Fibroblast of villous mesenchyme (primary cell): ENCODE measurements around the gene SMARCD2. TPM values are rescaled to one million over a fixed set of nuclear protein-coding genes. Genes with fewer than 3 reads are reported as not detected.
A peak's percentile ranks its signal among the peaks of the same experiment; 100 is the strongest.
"Not testable (repeated sequence)": the region's sequence is repeated elsewhere in the genome, so short reads cannot be mapped to it uniquely, and the experiment has no call there.

Experiments used
- DNase-seq: peaks from one replicate; pipeline ENCODE4 v3.0.0-alpha.2; 2010; ENCODE audit warnings: low read depth
- H3K4me3 ChIP-seq: 2 replicates; pipeline ENCODE4 v1.5.1; 2011; ENCODE audit warnings: low read depth, mild to moderate bottlenecking, low read length
- total RNA-seq: library from RNA; depleted of rRNA; stranded (reverse); fragments of >200 nt; gene quantifications from 2 replicates; pipeline ENCODE4 v1.2.3, GENCODE V29; 2012
- TF ChIP-seq, protein P1 (sequence below): IDR thresholded peaks from 2 replicates; pipeline ENCODE4 v1.5.1; 2012; ENCODE audit warnings: low read depth, mild to moderate bottlenecking, low read length; ENCODE audit not compliant: insufficient read depth

Gene SMARCD2
- total RNA-seq, 1 donor: 66.9 TPM

DNA sequence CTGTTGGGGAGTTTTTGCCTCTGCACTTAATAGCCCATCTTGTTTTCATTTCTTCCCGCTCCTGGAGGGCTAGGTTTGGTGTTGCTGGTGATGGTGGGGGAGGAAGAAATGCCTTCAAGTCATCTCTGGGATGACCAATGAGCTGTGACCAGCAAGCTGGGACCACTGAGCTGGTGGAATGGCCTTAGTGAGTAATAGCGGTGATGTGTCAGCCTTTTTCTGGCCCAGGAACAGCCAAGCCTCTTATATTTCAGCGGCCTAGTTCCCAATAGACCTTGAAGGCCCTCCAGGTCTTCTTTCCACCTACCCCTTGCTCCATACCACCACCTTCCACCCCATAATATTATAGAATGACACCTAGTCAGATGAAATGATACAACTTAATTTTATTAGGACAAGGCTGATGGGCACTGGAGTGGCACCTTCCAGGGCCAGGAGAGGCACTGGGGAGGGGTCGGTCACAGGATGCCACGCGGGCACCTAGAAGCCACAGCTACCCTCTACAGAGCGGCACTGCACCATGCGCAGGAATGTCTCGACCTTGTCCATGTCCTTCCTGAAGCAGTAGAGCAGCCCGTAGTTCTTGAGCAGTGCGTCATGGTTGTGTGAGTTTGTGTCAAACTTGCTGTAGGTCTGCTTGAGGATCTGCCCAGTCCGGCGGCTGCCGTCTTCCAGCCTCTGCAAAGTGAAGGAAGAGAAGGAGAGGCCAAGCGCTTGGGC is 29.3 kb upstream of the SMARCD2 start:
- H3K4me3 ChIP-seq, DNase-seq: not testable (repeated sequence)

DNA sequence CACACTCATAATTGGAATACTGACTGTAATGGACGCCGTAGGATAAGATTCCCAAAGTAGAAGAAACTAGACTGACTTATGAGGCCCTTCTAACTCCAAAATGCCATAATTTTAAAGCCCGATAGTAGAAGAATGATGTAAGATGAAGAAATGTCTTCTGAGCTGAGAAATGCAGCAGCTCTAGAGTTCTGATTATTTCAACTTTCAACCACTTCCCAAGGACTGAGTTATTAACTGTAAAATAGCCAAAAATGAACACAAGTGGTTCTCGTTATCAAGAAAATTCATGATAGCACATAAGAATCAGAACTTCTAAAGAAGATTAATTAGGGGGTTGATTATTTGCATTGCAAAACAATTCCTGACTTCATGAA is 27.8 kb upstream of the SMARCD2 start:
- H3K4me3 ChIP-seq, DNase-seq: not testable (repeated sequence)

DNA sequence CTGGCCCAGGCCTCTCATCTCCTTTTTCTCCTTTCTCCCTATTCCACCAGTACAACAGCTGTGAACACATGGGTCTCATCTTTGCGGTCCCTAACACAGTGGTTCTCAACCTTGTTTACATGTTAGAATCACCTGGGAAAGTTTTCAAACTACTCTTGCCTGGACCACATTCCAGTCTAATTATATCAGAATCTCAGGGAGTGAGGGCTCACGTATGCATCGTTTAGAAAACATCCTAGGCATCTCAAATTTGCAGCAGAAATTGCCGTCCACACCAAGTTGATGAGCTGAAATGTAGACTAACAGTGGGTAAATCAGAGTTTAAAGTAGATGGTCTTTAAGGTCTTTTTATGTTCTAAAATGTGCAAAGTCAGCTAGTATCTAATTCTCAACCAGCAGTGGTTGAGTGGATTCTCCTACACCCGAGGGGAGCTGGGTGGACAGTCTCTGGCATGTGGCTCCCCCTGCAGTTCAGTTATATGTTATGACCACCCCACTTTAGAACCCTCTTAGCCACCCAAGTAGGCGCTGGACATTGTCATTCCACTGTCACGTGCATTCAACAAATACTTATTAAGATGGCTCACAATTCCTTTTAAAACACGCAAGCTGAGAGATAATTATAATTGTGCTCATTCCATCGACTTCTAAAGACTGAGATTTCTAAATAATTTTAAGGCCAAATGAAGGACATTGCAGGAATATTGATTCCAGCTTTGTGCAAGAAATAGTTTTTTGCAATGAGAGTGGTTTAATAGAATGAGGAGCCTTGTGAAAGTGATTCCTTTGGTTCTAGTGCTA is 27.2 kb upstream of the SMARCD2 start:
- TF ChIP-seq, protein P1, sequence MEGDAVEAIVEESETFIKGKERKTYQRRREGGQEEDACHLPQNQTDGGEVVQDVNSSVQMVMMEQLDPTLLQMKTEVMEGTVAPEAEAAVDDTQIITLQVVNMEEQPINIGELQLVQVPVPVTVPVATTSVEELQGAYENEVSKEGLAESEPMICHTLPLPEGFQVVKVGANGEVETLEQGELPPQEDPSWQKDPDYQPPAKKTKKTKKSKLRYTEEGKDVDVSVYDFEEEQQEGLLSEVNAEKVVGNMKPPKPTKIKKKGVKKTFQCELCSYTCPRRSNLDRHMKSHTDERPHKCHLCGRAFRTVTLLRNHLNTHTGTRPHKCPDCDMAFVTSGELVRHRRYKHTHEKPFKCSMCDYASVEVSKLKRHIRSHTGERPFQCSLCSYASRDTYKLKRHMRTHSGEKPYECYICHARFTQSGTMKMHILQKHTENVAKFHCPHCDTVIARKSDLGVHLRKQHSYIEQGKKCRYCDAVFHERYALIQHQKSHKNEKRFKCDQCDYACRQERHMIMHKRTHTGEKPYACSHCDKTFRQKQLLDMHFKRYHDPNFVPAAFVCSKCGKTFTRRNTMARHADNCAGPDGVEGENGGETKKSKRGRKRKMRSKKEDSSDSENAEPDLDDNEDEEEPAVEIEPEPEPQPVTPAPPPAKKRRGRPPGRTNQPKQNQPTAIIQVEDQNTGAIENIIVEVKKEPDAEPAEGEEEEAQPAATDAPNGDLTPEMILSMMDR: peak; percentile 34
- DNase-seq, H3K4me3 ChIP-seq: not testable (repeated sequence)

DNA sequence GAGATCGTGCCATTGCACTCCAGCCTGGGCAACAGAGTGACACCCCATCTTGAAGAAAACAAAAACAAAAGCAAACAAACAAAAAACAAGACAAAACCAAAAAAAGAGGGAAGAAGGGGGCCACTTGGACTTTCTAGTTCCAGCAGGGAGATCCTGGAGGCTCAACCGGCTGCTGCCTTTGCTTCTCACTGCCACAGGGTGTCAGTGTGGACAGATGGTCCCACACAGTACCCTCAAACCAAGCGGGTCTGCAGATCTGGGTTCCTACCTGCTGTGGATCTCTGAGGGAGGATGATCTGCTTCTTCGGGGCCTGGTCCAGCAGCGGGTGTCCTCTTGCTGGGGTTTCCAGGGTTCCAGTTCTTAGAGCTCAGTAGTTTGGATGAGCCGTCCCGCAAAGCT is 24.1 kb upstream of the SMARCD2 start:
- TF ChIP-seq, protein P1: peak; percentile 18
- DNase-seq, H3K4me3 ChIP-seq: not testable (repeated sequence)

DNA sequence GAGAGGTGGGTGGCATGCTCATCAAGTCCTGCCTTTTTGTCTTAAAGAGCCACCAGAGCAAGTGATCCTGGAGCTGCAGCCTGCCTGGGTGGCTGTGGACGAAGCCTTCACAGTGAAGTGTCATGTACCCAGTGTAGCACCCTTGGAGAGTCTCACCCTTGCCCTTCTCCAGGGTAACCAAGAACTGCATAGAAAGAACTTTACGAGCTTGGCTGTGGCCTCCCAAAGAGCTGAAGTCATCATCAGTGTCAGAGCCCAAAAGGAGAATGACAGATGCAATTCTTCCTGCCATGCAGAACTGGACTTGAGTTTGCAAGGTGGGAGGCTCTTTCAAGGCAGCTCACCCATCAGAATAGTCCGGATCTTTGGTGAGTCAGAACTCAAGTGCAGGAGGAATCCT is 16.8 kb upstream of the SMARCD2 start:
- no peak overlapping the region for H3K4me3 ChIP-seq
- TF ChIP-seq, protein P1: no peak
- no peak for DNase-seq

DNA sequence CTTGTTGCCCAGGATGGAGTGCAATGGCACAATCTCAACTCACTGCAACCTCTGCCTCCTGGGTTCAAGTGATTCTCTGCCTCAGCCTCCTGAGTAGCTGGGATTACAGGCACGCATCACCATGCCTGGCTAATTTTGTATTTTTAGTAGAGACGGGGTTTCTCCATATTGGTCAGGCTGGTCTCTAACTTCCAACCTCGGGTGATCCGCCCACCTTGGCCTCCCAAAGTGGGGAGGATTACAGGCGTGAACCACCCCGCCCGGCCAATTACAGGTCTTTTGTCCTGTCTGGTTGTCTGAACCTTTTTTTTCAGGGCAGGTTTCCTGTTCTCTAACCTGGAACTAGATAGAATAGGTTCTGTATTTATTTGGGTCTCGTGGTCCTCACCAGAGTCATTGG is 13.9 kb upstream of the SMARCD2 start:
- H3K4me3 ChIP-seq, DNase-seq: not testable (repeated sequence)

DNA sequence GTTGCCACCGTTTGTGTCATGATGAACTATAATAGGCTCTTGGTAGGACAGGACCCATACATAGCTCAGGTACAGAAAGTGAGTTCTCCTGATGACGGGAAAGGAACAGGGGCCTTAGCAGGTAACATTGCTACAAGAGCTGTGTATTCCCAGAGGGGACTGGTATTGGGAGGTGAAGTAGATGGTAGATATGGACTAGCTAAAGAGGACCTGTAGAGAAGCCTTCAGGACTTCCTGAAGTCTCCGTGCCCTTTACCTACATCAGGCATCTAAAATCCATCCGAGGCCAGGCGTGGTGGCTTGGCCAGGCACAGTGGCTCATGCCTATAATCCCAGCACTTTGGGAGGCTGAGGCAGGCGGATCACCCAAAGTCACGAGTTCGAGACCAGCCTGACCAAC is 12.7 kb upstream of the SMARCD2 start:
- no peak overlapping the region for H3K4me3 ChIP-seq
- DNase-seq: no peak
- TF ChIP-seq, protein P1: no peak

DNA sequence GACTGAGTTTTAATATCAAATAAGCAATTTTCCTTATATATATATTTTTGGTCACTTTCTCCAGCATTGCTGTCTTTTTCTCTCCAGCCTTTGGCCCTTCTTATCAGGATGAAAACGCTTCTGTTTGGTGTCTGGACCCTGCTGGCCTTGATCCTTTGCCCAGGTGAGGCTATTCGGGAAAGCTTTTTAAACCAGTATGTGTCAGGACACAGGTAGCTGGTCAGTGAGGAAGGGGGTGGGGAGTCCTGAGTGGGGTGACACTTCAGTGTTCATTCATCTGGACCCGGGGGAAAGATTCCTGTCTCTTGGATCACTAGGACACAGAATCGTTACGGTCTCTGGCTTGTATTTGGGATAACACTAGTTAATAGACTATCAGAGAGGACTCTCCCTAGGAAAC is 12.2 kb upstream of the SMARCD2 start:
- TF ChIP-seq, protein P1: no peak
- no peak for DNase-seq
- no peak overlapping the region for H3K4me3 ChIP-seq
